GM21381 (cell line): ENCODE data around the gene PAX5.

Experiments
- ATAC-seq: cut with Tn5 transposase; IDR thresholded peaks from one replicate; pipeline ENCODE4 v1.9.1; 2021; ENCODE audit warnings: mild to moderate bottlenecking, moderate library complexity; ENCODE audit not compliant: unreplicated experiment

The PAX5 gene

GRCh38 chr9:37037503-37038301 is 3.6 kb upstream of the PAX5 start:
- ATAC-seq, result peak; percentile 11

GRCh38 chr9:37036776-37037502 is 2.9 kb upstream of the PAX5 start:
- ATAC-seq, result peak; percentile 28

- peak; percentile 4 for ATAC-seq
These were observed 2.3 kb upstream of the PAX5 start for GRCh38 chr9:37036371-37036775.

GRCh38 chr9:37035648-37036370 is 1.7 kb upstream of the PAX5 start:
- ATAC-seq, result no peak

GRCh38 chr9:37034938-37035647 is 1.0 kb upstream of the PAX5 start:
- ATAC-seq, result no peak

GRCh38 chr9:37034305-37034937 is 353 bp upstream of the PAX5 start:
- no peak for ATAC-seq

GRCh38 chr9:37033141-37033540 is 927 bp downstream of the PAX5 start:
- ATAC-seq, result no peak

- ATAC-seq, result no peak
These were observed 1.4 kb downstream of the PAX5 start for GRCh38 chr9:37032713-37033112.

- ATAC-seq, result no peak
These were observed 2.2 kb downstream of the PAX5 start for GRCh38 chr9:37031902-37032301.

GRCh38 chr9:37031081-37031480 is 3.0 kb downstream of the PAX5 start:
- no peak for ATAC-seq

- ATAC-seq, result no peak
These were observed 3.5 kb downstream of the PAX5 start for GRCh38 chr9:37030611-37030939.

GRCh38 chr9:37029776-37030610 is 4.1 kb downstream of the PAX5 start:
- ATAC-seq, result no peak

GRCh38 chr9:37029304-37029775 is 4.7 kb downstream of the PAX5 start:
- ATAC-seq, result no peak

- ATAC-seq, result no peak
These were observed 5.5 kb downstream of the PAX5 start for GRCh38 chr9:37028420-37029031.

- ATAC-seq, result peak; percentile 69
These were observed 6.3 kb downstream of the PAX5 start for GRCh38 chr9:37027582-37028419.

GRCh38 chr9:37026931-37027581 is 7.0 kb downstream of the PAX5 start:
- no peak for ATAC-seq

GRCh38 chr9:37026113-37026930 is 7.7 kb downstream of the PAX5 start:
- ATAC-seq, result no peak
